H1 (cell line): Measurements from ENCODE around the gene RER1. TPM values are rescaled to one million over a fixed set of nuclear protein-coding genes. Genes with fewer than 3 reads are reported as not detected.

Experiments used
- CBX5 ChIP-seq: fragments of 300-800, 300-1000 bp; sonication (generic); IDR thresholded peaks from 2 replicates; pipeline ENCODE4 v1.7.1; 2016; ENCODE audit warnings: antibody characterized with exemption, low read length, low read depth
- FOSL1 ChIP-seq: IDR thresholded peaks from 2 replicates; pipeline ENCODE4 v1.6.1; 2011; ENCODE audit warnings: mild to moderate bottlenecking, low read depth, low read length, moderate library complexity; ENCODE audit not compliant: insufficient read depth
- POLR2AphosphoS5 ChIP-seq: IDR thresholded peaks from 2 replicates; pipeline ENCODE4 v1.6.1; 2011; ENCODE audit warnings: low read depth, low read length
- polyA plus RNA-seq, 7 experiments: library from polyadenylated mRNA; depleted of rRNA in 3 of 7; stranded (reverse) in 5 of 7; unstranded in 2 of 7; fragments of >200 nt in 5 of 7; fragments of 200-250 nt in 2 of 7; gene quantifications; 1 replicate in 5 of 7; 2 replicates in 1 of 7; 4 replicates in 1 of 7; pipeline versions ENCODE4 v1.2.1 to v1.2.3, GENCODE V29; 2011 to 2013; ENCODE audit warnings: missing spikeins in 2 of 7, mixed read lengths in 2 of 7
- total RNA-seq: library from RNA; stranded (reverse); fragmentation: NEBNext Ultra II Directional; extraction: Animal tissue kit (Norgen Biotek cat#: 25700); gene quantifications from 2 replicates; pipeline ENCODE4 v1.2.1, GENCODE V29; 2021

The RER1 gene
- total and polyA plus RNA-seq, 2 of the 8 experiments (the other 6 are each of a cell fraction or from before 2014, with no cell fraction given) = 102 to 134 TPM

DNA sequence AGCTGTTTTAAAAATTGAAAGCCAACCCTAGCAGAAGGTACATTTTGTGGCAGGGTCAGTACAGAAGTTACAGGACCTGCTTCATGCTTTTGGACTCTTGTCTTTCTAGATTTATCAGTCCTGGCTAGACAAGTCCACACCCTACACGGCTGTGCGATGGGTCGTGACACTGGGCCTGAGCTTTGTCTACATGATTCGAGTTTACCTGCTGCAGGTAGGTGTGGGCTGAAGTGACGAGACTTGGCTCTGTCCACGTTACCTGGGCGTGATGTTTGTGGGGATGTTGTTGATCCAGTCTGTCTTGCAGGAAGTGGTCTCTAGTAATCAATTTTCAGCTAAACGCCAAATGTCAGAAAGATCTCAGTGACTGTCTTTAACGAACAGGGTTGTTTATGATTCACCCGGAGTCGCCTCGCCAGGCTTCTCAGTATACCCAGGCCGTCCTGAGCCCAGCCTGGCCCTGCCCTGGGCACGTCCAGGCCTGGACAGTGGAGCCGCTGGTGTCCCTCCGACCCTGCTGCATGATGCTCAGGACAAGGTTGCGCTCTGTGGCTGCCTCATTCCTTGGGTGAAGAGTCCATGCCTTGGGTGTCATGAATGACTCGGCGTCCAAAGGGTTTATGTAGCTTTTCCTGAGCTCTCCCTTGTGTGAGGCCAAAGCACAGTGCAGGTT, 5.5 kb downstream of the RER1 start (continued):
- TF ChIP-seq POLR2AphosphoS5 (no peak), CBX5 (no peak), FOSL1 (no peak)
